Activated naive CD8-positive, alpha-beta T cell treated with anti-CD3 and anti-CD28 coated beads for 36 hours (primary cell): ENCODE results near the gene TRIP12. TPM values are rescaled to one million over a fixed set of nuclear protein-coding genes. Genes with fewer than 3 reads are reported as not detected.
"Not testable (repeated sequence)": the region's sequence is repeated elsewhere in the genome, so short reads cannot be mapped to it uniquely, and the experiment has no call there.

ENCODE experiments used
- DNase-seq: peaks from one replicate; pipeline ENCODE4 v3.0.0; 2021
- H3K27ac Mint-ChIP-seq: one replicate; pipeline ENCODE4 v1.8.0; 2022; ENCODE audit warnings: mild to moderate bottlenecking, moderate library complexity, mixed read lengths
- H3K27me3 Mint-ChIP-seq: one replicate; pipeline ENCODE4 v1.8.0; 2022; ENCODE audit warnings: mild to moderate bottlenecking, mixed read lengths
- H3K36me3 Mint-ChIP-seq: one replicate; pipeline ENCODE4 v1.8.0; 2021; ENCODE audit warnings: mild to moderate bottlenecking, mixed read lengths
- H3K4me1 Mint-ChIP-seq: one replicate; pipeline ENCODE4 v1.8.0; 2021; ENCODE audit warnings: mixed read lengths
- H3K4me3 Mint-ChIP-seq: one replicate; pipeline ENCODE4 v1.8.0; 2022; ENCODE audit warnings: mild to moderate bottlenecking, moderate library complexity, mixed read lengths
- H3K9me3 Mint-ChIP-seq: one replicate; pipeline ENCODE4 v1.8.0; 2022; ENCODE audit warnings: mixed read lengths
- total RNA-seq, 2 experiments: library from RNA; stranded (reverse); gene quantifications; one replicate each; pipeline ENCODE4 v1.2.3, GENCODE V29; 2021

The TRIP12 gene
- total RNA-seq, 2 experiments from 2014 or later, result 227 to 262 TPM

GRCh38 chr2:229900514-229900913 lies 21.3 kb downstream of the TRIP12 start:
- not testable (repeated sequence) for H3K27ac Mint-ChIP-seq, H3K27me3 Mint-ChIP-seq, H3K9me3 Mint-ChIP-seq, H3K4me3 Mint-ChIP-seq, DNase-seq
- H3K4me1 Mint-ChIP-seq, result peaks cover 42% of the 10 kb centered on the region
- H3K36me3 Mint-ChIP-seq, result peaks cover 24% of the 10 kb centered on the region

DNA sequence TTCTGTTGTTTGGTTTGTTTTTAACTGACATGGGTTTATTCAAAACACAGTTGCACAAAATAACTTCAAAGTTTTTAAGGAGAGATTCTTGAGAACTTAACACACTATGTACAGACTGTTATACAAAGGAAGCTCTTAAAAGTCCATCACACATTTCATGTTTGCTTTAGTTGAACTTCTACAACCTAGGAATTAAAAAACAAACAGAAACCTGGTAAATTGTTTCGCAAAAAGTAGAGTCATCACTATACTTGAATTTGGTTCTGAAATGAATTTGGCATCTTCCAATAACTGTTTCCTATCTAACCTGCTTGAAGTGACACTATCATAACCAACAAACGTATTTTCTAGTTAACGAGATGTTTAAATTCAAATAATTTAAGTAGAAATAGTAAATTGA lies 21.8 kb downstream of the TRIP12 start:
- H3K4me1 Mint-ChIP-seq, result peaks cover 37% of the 10 kb centered on the region
- H3K27ac Mint-ChIP-seq, result no peak overlapping the region
- H3K27me3 Mint-ChIP-seq, result no peaks in the 10 kb centered on the region
- H3K36me3 Mint-ChIP-seq, result peaks cover 22% of the 10 kb centered on the region
- no peaks in the 10 kb centered on the region for H3K9me3 Mint-ChIP-seq
- no peak for DNase-seq
- no peak overlapping the region for H3K4me3 Mint-ChIP-seq

DNA sequence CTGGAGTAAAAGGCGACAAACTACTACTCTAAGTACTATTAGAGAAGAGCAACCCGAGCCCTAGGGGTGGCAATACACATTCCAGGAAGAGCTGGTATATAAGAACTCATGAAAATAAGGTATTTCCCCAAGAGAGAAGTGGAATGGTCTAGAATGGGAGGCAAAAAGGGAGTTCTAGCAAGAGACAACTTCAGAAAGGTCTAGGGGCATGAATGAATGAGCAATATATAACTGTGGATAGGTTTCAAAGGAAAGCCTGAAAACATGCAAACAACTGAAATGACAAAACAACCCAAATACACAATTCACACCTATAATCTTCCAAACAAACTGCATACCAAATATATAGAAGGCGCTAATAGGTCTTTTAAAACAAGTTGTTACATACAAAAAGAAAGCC lies 22.2 kb downstream of the TRIP12 start:
- H3K27ac Mint-ChIP-seq, result no peak overlapping the region
- no peaks in the 10 kb centered on the region for H3K27me3 Mint-ChIP-seq
- peaks cover 37% of the 10 kb centered on the region for H3K4me1 Mint-ChIP-seq
- no peaks in the 10 kb centered on the region for H3K9me3 Mint-ChIP-seq
- peaks cover 22% of the 10 kb centered on the region for H3K36me3 Mint-ChIP-seq
- DNase-seq, result no peak
- no peak overlapping the region for H3K4me3 Mint-ChIP-seq

GRCh38 chr2:229896857-229897256 lies 25.0 kb downstream of the TRIP12 start:
- no peak overlapping the region for H3K4me3 Mint-ChIP-seq
- no peak overlapping the region for H3K27ac Mint-ChIP-seq
- peaks cover 41% of the 10 kb centered on the region for H3K4me1 Mint-ChIP-seq
- peaks cover 26% of the 10 kb centered on the region for H3K36me3 Mint-ChIP-seq
- H3K9me3 Mint-ChIP-seq, result no peaks in the 10 kb centered on the region
- no peak for DNase-seq
- H3K27me3 Mint-ChIP-seq, result no peaks in the 10 kb centered on the region

DNA sequence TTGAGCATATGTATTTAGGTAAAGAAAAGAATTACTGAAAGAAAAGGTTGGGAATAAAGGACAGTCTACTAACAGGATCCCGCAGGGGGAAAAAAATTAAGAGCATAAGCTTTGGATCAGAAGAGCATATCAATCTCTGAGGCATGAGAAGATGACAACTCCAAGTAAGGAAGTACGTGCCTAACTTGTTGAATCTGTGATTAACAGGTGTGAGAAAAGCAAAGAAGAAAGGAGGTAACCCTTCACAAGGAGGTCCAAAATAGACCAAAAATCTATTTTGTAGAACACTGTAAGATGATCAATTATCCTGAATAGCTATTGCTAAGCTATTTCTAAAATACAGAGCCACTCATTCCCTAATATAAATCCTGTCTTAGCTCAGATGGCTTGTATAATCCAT lies 32.8 kb downstream of the TRIP12 start:
- H3K27me3 Mint-ChIP-seq, result no peaks in the 10 kb centered on the region
- peaks cover 25% of the 10 kb centered on the region for H3K36me3 Mint-ChIP-seq
- peaks cover 41% of the 10 kb centered on the region for H3K4me1 Mint-ChIP-seq
- no peak overlapping the region for H3K4me3 Mint-ChIP-seq
- DNase-seq, result no peak
- no peaks in the 10 kb centered on the region for H3K9me3 Mint-ChIP-seq
- H3K27ac Mint-ChIP-seq, result no peak overlapping the region

GRCh38 chr2:229888031-229888430 lies 33.8 kb downstream of the TRIP12 start:
- DNase-seq, result no peak
- Mint-ChIP-seq H3K36me3 (peaks cover 20% of the 10 kb centered on the region), H3K9me3 (no peaks in the 10 kb centered on the region), H3K4me3 (no peak overlapping the region), H3K27me3 (no peaks in the 10 kb centered on the region), H3K27ac (no peak overlapping the region), H3K4me1 (peaks cover 39% of the 10 kb centered on the region)

- peaks cover 42% of the 10 kb centered on the region for H3K4me1 Mint-ChIP-seq
- H3K4me3 Mint-ChIP-seq, result no peak overlapping the region
- H3K36me3 Mint-ChIP-seq, result peaks cover 18% of the 10 kb centered on the region
- H3K27ac Mint-ChIP-seq, result no peak overlapping the region
- no peaks in the 10 kb centered on the region for H3K9me3 Mint-ChIP-seq
- DNase-seq, result no peak
- H3K27me3 Mint-ChIP-seq, result no peaks in the 10 kb centered on the region
These were observed 34.4 kb downstream of the TRIP12 start for GRCh38 chr2:229887441-229887840.

DNA sequence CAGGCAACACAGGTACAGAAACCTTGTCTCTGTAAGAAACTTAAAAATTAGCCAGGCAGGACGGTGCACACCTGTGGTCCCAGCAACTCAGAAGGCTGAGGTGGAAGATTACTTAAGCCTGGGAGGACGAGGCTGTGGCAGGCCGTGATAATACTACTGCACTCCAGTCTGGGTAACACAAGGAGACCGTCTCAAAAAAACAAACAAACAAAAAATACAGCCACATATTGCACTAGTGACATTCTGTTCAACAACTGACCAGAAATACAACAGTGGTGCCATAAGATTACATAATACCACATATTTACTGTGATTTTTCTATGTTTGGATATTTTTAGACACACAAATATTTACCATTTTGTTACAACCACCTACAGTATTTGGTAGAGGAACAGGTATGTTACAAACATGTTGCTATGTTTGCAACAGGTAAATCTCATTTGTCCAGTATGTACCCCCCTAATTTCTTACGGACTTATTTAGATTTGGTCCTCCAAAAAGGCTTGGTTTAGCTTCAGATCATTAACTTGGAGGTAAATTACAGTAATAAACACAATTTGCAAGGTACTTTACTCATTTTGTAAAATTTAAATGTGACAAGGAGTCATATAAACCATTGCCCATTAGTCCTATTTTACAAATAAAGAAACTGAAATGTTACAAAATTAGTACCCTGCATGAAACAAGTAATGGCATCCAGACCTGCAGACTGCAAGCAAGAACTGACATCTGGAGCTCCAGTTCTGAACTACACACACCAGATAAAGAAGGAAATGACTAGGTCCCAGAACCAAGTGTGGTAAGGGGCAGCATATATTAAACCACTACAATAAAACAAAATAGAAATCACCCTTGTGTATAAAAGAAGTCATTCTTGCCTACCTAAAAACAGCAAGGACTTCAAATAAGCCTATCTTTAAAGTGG lies 36.8 kb downstream of the TRIP12 start:
- no peak overlapping the region for H3K27ac Mint-ChIP-seq
- H3K9me3 Mint-ChIP-seq, result no peaks in the 10 kb centered on the region
- no peak overlapping the region for H3K4me3 Mint-ChIP-seq
- peaks cover 43% of the 10 kb centered on the region for H3K4me1 Mint-ChIP-seq
- no peaks in the 10 kb centered on the region for H3K27me3 Mint-ChIP-seq
- H3K36me3 Mint-ChIP-seq, result peaks cover 11% of the 10 kb centered on the region
- DNase-seq, result no peak

- H3K9me3 Mint-ChIP-seq, result no peaks in the 10 kb centered on the region
- peak overlapping the region; percentile 0 for H3K27ac Mint-ChIP-seq
- no peak overlapping the region for H3K4me3 Mint-ChIP-seq
- DNase-seq, result no peak
- no peaks in the 10 kb centered on the region for H3K27me3 Mint-ChIP-seq
- H3K36me3 Mint-ChIP-seq, result peaks cover 18% of the 10 kb centered on the region
- H3K4me1 Mint-ChIP-seq, result peaks cover 33% of the 10 kb centered on the region
These were observed 39.2 kb downstream of the TRIP12 start for GRCh38 chr2:229882583-229882982.

DNA sequence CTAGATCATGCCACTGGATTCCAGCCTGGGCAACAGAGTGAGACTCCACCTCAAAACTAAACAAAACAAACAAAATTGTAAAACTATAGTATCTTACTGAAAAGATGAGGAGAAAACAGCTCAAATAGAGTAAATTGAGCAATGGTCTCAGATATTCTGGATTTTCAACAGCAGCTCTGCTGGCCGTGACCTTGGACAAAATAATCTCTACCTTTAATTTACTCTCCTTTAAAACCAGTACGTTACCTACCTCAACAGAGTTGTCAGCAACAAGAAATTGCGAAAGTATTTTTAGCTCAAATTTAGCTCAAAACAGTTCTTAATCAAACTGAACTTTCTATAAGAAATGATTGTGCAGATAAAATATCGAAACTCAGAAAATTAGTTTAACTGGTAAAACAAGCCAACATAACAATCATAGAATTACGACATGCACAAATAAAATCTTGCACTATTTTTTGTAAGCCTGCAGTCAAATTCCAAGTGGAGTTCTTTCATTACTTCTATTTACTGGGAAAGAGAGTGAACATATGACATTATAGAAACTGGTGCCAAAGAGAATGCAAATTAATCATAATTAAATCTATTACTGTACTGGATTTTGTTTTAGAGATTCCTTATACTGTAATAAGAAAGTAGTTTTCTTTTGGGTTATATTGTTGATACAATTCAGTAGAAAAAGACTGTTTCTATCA lies 40.8 kb downstream of the TRIP12 start:
- H3K36me3 Mint-ChIP-seq, result peaks cover 19% of the 10 kb centered on the region
- no peak overlapping the region for H3K4me3 Mint-ChIP-seq
- no peaks in the 10 kb centered on the region for H3K27me3 Mint-ChIP-seq
- H3K9me3 Mint-ChIP-seq, result no peaks in the 10 kb centered on the region
- peaks cover 26% of the 10 kb centered on the region for H3K4me1 Mint-ChIP-seq
- H3K27ac Mint-ChIP-seq, result no peak overlapping the region
- DNase-seq, result no peak

- H3K4me1 Mint-ChIP-seq, result peaks cover 21% of the 10 kb centered on the region
- no peak overlapping the region for H3K27ac Mint-ChIP-seq
- H3K36me3 Mint-ChIP-seq, result peaks cover 22% of the 10 kb centered on the region
- no peaks in the 10 kb centered on the region for H3K9me3 Mint-ChIP-seq
- H3K27me3 Mint-ChIP-seq, result no peaks in the 10 kb centered on the region
- no peak for DNase-seq
- no peak overlapping the region for H3K4me3 Mint-ChIP-seq
These were observed 42.4 kb downstream of the TRIP12 start for GRCh38 chr2:229879191-229879950.

- Mint-ChIP-seq H3K36me3 (peaks cover 36% of the 10 kb centered on the region), H3K27me3 (no peaks in the 10 kb centered on the region), H3K9me3 (no peaks in the 10 kb centered on the region), H3K27ac (no peak overlapping the region), H3K4me1 (peaks cover 13% of the 10 kb centered on the region), H3K4me3 (no peak overlapping the region)
- DNase-seq, result no peak
These were observed 46.3 kb downstream of the TRIP12 start for GRCh38 chr2:229875549-229875948.

DNA sequence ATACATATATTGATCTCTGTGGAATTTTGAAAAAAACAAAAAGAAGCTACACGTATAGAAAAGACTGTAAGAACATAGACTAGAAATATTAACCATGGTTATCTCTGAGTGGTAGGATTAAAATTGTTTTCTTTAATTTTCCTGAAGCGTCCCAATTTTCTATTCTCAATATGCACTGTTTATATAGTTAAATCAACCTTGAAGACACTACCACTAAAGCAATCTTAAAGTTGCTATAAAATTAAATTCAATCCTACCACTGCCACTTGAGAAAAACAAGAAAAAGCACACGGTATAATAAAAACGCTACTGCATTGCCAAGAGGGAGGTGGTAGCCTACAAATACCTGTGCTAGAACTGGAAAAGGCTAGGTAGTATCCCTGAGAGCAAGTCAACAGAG lies 47.2 kb downstream of the TRIP12 start:
- Mint-ChIP-seq H3K36me3 (peaks cover 42% of the 10 kb centered on the region), H3K4me3 (no peak overlapping the region), H3K4me1 (peaks cover 12% of the 10 kb centered on the region), H3K27me3 (no peaks in the 10 kb centered on the region), H3K27ac (no peak overlapping the region), H3K9me3 (no peaks in the 10 kb centered on the region)
- no peak for DNase-seq

GRCh38 chr2:229873123-229873581 lies 48.7 kb downstream of the TRIP12 start:
- Mint-ChIP-seq H3K27me3 (no peaks in the 10 kb centered on the region), H3K27ac (peak overlapping the region; percentile 5), H3K4me3 (no peak overlapping the region), H3K4me1 (peaks cover 19% of the 10 kb centered on the region), H3K36me3 (peaks cover 37% of the 10 kb centered on the region), H3K9me3 (no peaks in the 10 kb centered on the region)
- no peak for DNase-seq
